Suprapubic skin (tissue), 4 donors: ENCODE results near the gene STIM2. TPM values are rescaled to one million over a fixed set of nuclear protein-coding genes. Genes with fewer than 3 reads are reported as not detected.
A peak's percentile ranks its signal among the peaks of the same experiment; 100 is the strongest.

Source experiments
- DNase-seq, 2 donors: peaks; one replicate each; pipeline ENCODE4 v3.0.0-alpha.2; 2019; ENCODE audit warnings: low spot score in 2 of 2
- H3K27ac ChIP-seq: fragments of 200-600 bp; sonication (generic); one replicate; pipeline ENCODE4 v1.5.1; 2019
- H3K27me3 ChIP-seq: fragments of 200-600 bp; sonication (generic); one replicate; pipeline ENCODE4 v1.5.1; 2019
- H3K36me3 ChIP-seq: fragments of 200-600 bp; sonication (generic); one replicate; pipeline ENCODE4 v1.5.1; 2019
- H3K4me1 ChIP-seq: fragments of 200-600 bp; sonication (generic); one replicate; pipeline ENCODE4 v1.5.1; 2019
- H3K4me3 ChIP-seq: fragments of 200-600 bp; sonication (generic); one replicate; pipeline ENCODE4 v1.5.1; 2019; ENCODE audit warnings: mild to moderate bottlenecking
- H3K9me3 ChIP-seq: fragments of 200-600 bp; sonication (generic); one replicate; pipeline ENCODE4 v1.5.1; 2019
- EP300 ChIP-seq: sonication (generic); formaldehyde crosslinking; IDR thresholded peaks from one replicate; pipeline ENCODE4 v1.6.1; 2017; ENCODE audit warnings: antibody characterized with exemption
- POLR2A ChIP-seq, 2 donors: fragments of 450-650 bp; IDR thresholded peaks; one replicate each; pipeline ENCODE4 v1.6.1; 2017; ENCODE audit warnings: antibody characterized with exemption in 2 of 2, mild to moderate bottlenecking in 2 of 2, moderate library complexity in 2 of 2
- POLR2AphosphoS5 ChIP-seq, 3 donors: sonication (generic); formaldehyde crosslinking; IDR thresholded peaks; one replicate each; pipeline ENCODE4 v1.6.1; 2017; ENCODE audit warnings: antibody characterized with exemption in 3 of 3
- WGBS: methylation state at CpG from one replicate; pipeline ENCODE4 v1.1.5; 2018; 5-methylcytosine and 5-hydroxymethylcytosine counted together
- total RNA-seq, 4 donors: library from RNA; depleted of rRNA; stranded (reverse); fragments of >200 nt; gene quantifications; one replicate each; pipeline ENCODE4 v1.1.0, GENCODE V29; 2016
- TF ChIP-seq, protein P1 (sequence below), 2 donors: fragments of 200-600 bp in 1 of 2; fragments of 450-650 bp in 1 of 2; sonication (generic) in 1 of 2; IDR thresholded peaks; one replicate each; pipeline ENCODE4 v1.5.1; 2016 to 2019; ENCODE audit warnings: antibody characterized with exemption in 2 of 2, mild to moderate bottlenecking in 1 of 2, moderate library complexity in 1 of 2

STIM2 gene
- total RNA-seq, 4 donors from 2014 or later, result 20.2 to 37.3 (median 27.5) TPM

DNA sequence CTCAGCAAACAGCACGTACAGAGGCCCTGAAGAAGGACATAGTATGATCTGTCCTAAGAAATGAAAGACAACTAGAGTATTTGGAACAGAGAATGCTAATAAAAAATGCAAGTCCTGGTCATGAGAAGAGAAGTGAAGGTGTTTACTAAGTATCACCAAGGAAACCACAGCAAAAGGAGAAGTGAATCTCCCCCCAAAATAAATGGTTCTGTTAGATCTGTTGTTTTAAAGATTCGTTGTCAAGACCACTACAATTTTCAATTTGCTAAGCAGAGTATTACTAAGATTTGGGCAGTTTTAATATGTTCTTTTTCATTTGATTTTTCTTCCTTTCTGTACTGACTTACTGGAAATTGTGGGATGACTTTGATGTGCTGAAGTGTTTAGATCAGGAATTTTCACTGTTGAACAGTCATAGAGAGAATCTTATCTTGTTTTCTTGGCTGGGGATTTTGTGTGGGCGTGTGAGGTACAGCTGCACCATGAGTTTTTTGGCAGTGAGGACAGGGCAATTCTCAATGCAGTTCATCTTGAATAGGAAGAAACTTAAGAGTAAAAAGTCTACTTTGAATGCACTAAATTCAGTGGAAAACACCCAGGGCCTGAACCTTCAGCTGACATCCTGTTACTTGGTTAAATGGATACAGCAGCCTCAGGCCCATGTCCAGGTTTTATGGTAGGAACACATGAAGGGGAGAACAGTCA, 132.2 kb downstream of the STIM2 start:
- WGBS, result 36% methylated on average over 3 of the region's 3 CpGs
- Histone ChIP-seq H3K9me3 (no peaks in the 10 kb centered on the region), H3K4me3 (no peak overlapping the region), H3K27ac (peak overlapping the region; percentile 8), H3K4me1 (peaks cover 28% of the 10 kb centered on the region), H3K27me3 (no peaks in the 10 kb centered on the region), H3K36me3 (no peaks in the 10 kb centered on the region)
- DNase-seq, result no peak
- TF ChIP-seq EP300, result no peak
- no peak for TF ChIP-seq POLR2AphosphoS5 (IDR thresholded peaks at IDR 0.05)
- TF ChIP-seq, protein P1, sequence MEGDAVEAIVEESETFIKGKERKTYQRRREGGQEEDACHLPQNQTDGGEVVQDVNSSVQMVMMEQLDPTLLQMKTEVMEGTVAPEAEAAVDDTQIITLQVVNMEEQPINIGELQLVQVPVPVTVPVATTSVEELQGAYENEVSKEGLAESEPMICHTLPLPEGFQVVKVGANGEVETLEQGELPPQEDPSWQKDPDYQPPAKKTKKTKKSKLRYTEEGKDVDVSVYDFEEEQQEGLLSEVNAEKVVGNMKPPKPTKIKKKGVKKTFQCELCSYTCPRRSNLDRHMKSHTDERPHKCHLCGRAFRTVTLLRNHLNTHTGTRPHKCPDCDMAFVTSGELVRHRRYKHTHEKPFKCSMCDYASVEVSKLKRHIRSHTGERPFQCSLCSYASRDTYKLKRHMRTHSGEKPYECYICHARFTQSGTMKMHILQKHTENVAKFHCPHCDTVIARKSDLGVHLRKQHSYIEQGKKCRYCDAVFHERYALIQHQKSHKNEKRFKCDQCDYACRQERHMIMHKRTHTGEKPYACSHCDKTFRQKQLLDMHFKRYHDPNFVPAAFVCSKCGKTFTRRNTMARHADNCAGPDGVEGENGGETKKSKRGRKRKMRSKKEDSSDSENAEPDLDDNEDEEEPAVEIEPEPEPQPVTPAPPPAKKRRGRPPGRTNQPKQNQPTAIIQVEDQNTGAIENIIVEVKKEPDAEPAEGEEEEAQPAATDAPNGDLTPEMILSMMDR (IDR thresholded peaks at IDR 0.05), result no peak
- TF ChIP-seq POLR2A (IDR thresholded peaks at IDR 0.05), result no peak

DNA sequence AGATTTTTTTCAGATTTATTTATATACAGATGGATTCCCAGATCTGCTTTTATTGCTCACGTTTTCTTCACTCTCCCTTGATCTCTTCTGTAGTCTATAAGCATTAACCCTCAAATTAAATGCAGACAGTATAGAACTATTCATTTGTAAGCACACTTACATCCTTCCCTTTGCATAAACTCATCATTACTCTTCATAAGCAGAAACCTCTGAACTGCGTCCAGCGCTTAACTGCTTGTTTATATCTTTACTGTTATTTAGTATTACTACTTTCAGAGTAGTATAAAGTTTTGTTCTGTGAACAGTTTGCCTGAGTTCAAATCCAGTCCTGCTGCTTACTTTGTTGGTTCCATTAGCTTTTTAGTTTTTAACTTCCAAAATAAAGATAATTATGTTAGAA, 132.9 kb downstream of the STIM2 start:
- DNase-seq, result no peak
- WGBS, result 74% methylated on average over 3 of the region's 3 CpGs
- TF ChIP-seq EP300 (no peak), POLR2A (IDR thresholded peaks at IDR 0.05) (no peak)
- TF ChIP-seq, protein P1 (IDR thresholded peaks at IDR 0.05), result no peak
- Histone ChIP-seq H3K9me3 (no peaks in the 10 kb centered on the region), H3K4me3 (no peak overlapping the region), H3K4me1 (peaks cover 28% of the 10 kb centered on the region), H3K27me3 (no peaks in the 10 kb centered on the region), H3K27ac (no peak overlapping the region), H3K36me3 (no peaks in the 10 kb centered on the region)

DNA sequence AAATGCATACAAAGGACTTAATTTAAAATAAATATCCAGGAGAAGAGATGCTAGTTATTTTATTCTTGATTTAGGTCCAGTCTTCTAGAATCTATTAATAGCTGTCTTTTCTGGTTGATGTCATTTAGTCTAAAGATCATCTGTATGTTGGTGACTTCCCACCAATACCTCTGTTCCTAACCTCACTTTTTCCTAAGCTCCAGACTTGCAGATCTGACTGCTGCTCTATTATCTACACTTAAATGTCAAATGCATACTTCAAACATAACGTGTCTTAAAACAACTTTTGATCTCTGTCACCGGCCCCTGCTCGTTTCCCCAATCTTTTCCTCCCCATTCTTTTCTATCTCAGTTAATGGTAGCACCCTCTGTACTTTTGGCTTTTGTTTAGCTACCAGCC, 133.3 kb downstream of the STIM2 start:
- peaks cover 28% of the 10 kb centered on the region for H3K4me1 ChIP-seq
- H3K27ac ChIP-seq, result no peak overlapping the region
- no peaks in the 10 kb centered on the region for H3K36me3 ChIP-seq
- H3K27me3 ChIP-seq, result no peaks in the 10 kb centered on the region
- no peak for TF ChIP-seq POLR2AphosphoS5 (IDR thresholded peaks at IDR 0.05)
- TF ChIP-seq, protein P1 (IDR thresholded peaks at IDR 0.05), result no peak
- TF ChIP-seq EP300, result no peak
- TF ChIP-seq POLR2A (IDR thresholded peaks at IDR 0.05), result no peak
- H3K9me3 ChIP-seq, result no peaks in the 10 kb centered on the region
- WGBS, result 96% methylated on average over 3 of the region's 3 CpGs
- no peak for DNase-seq
- H3K4me3 ChIP-seq, result no peak overlapping the region

DNA sequence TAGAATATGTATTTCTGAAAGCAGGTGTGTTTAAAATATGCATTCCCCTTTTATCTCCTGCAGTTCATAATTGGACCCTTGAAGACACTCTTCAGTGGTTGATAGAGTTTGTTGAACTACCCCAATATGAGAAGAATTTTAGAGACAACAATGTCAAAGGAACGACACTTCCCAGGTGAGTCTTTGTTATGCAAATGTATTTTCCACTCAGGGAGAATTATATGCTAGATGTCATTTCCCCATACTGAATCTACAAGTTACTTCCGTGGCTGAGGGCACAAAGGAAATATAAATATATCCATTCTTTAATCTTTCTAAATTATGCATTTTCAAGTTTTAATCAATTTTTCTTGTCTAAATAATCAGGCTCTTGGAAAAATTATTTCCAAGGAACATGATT, 134.7 kb downstream of the STIM2 start:
- no peak overlapping the region for H3K4me3 ChIP-seq
- no peaks in the 10 kb centered on the region for H3K36me3 ChIP-seq
- H3K27ac ChIP-seq, result no peak overlapping the region
- no peak for DNase-seq
- no peaks in the 10 kb centered on the region for H3K27me3 ChIP-seq
- peaks cover 28% of the 10 kb centered on the region for H3K4me1 ChIP-seq
- TF ChIP-seq POLR2A (IDR thresholded peaks at IDR 0.05) (no peak), EP300 (no peak), POLR2AphosphoS5 (IDR thresholded peaks at IDR 0.05) (no peak)
- TF ChIP-seq, protein P1 (IDR thresholded peaks at IDR 0.05), result no peak
- H3K9me3 ChIP-seq, result no peaks in the 10 kb centered on the region
- 90% methylated on average over 2 of the region's 2 CpGs for WGBS

- Histone ChIP-seq H3K4me1 (peaks cover 28% of the 10 kb centered on the region), H3K36me3 (no peaks in the 10 kb centered on the region), H3K9me3 (no peaks in the 10 kb centered on the region), H3K27ac (no peak overlapping the region), H3K4me3 (no peak overlapping the region), H3K27me3 (no peaks in the 10 kb centered on the region)
- TF ChIP-seq EP300 (no peak), POLR2A (IDR thresholded peaks at IDR 0.05) (no peak), POLR2AphosphoS5 (IDR thresholded peaks at IDR 0.05) (no peak)
- TF ChIP-seq, protein P1 (IDR thresholded peaks at IDR 0.05), result no peak
- no peak for DNase-seq
Observed at GRCh38 chr4:26996745-26997144, 136.1 kb downstream of the STIM2 start.
